Body of pancreas (tissue), 4 donors: Measurements from ENCODE around the gene CD300E. TPM values are rescaled to one million over a fixed set of nuclear protein-coding genes. Genes with fewer than 3 reads are reported as not detected.

Experiments
- ATAC-seq: fragments of 150-250 bp; one replicate; pipeline ENCODE4 v1.9.1; 2016
- DNase-seq, 4 donors: peaks; one replicate each; pipeline ENCODE4 v3.0.0-alpha.2; 2019
- H3K27ac ChIP-seq, 4 donors: fragments of 200-600 bp; sonication (generic); 1 replicate in 3 of 4; 2 replicates in 1 of 4; pipeline versions ENCODE4 v1.5.1 to v1.6.1; 2016 to 2019; ENCODE audit warnings: mild to moderate bottlenecking in 1 of 4, mixed read lengths in 1 of 4, moderate library complexity in 1 of 4
- H3K27me3 ChIP-seq, 2 donors: fragments of 200-600 bp; sonication (generic); one replicate each; pipeline ENCODE4 v1.6.0; 2016; ENCODE audit warnings: mild to moderate bottlenecking in 1 of 2
- H3K36me3 ChIP-seq, 2 donors: fragments of 200-600 bp; sonication (generic); replicated peaks in 1 of 2; 2 replicates each; pipeline ENCODE4 v1.5.1; 2016; ENCODE audit warnings: low read depth in 2 of 2; ENCODE audit not compliant: insufficient read depth in 1 of 2
- H3K4me1 ChIP-seq: fragments of 200-600 bp; sonication (generic); one replicate; pipeline ENCODE4 v1.6.0; 2016
- H3K4me3 ChIP-seq, 2 donors: fragments of 200-600 bp; sonication (generic); 1 replicate in 1 of 2; 2 replicates in 1 of 2; pipeline ENCODE4 v1.5.1; 2016 to 2019
- H3K9me3 ChIP-seq, 3 donors: fragments of 200-600 bp; sonication (generic); 1 replicate in 2 of 3; 2 replicates in 1 of 3; pipeline ENCODE4 v1.5.1; 2016
- POLR2A ChIP-seq, 3 donors: fragments of 450-650 bp; IDR thresholded peaks; one replicate each; pipeline ENCODE4 v1.6.1; 2016; ENCODE audit warnings: antibody characterized with exemption in 3 of 3, mild to moderate bottlenecking in 2 of 3
- WGBS, 2 donors: methylation state at CpG; one replicate each; pipeline ENCODE4 v1.1.5; 2017; 5-methylcytosine and 5-hydroxymethylcytosine counted together
- intact Hi-C: fragments of 100-400 bp; cut with DNase I; formaldehyde crosslinking; loops from one replicate; pipeline ENCODE4 v1.15.1; 2023
- total RNA-seq, 2 donors: library from RNA; depleted of rRNA; stranded (reverse); fragments of >200 nt; gene quantifications; one replicate each; pipeline ENCODE4 v1.1.0, GENCODE V29; 2016
- TF ChIP-seq, protein P1 (sequence below), 7 experiments: fragments of 450-650 bp in 4 of 7; fragments of 200-600 bp in 3 of 7; sonication (generic) in 3 of 7; IDR thresholded peaks; one replicate each; pipeline ENCODE4 v1.5.1; 2016 to 2019; ENCODE audit warnings: antibody characterized with exemption in 7 of 7

Gene CD300E
- total RNA-seq, 2 donors from 2014 or later, result not detected

DNA sequence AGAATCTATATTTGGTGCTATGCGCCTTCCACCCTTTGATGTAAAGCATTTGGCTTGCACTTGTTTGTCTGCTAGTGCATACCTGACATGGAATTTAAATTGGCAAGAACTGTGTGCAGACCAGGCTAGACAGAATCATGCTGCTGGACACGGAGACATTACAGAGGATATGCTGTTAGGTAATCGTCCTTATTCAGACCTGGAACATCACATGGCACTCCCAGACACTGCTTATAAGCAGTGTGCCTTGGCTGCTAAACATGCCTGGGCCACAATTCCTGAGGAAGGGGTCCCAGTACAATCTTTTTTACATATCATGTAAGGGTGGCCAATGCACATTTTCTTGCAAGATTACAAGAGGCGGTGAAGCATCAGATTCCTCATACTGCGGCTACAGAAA is 37.8 kb downstream of the CD300E start:
- Histone ChIP-seq H3K27me3 (no peaks in the 10 kb centered on the region), H3K36me3 (no peaks in the 10 kb centered on the region), H3K27ac (no peak overlapping the region), H3K9me3 (no peaks in the 10 kb centered on the region), H3K4me3 (no peak overlapping the region), H3K4me1 (no peaks in the 10 kb centered on the region)
- intact Hi-C loops, result no loop called here
- 69% methylated on average over 5 of the region's 5 CpGs for WGBS, 2 donors
- ATAC-seq, result no peak
- no peak for DNase-seq
- TF ChIP-seq, protein P1, sequence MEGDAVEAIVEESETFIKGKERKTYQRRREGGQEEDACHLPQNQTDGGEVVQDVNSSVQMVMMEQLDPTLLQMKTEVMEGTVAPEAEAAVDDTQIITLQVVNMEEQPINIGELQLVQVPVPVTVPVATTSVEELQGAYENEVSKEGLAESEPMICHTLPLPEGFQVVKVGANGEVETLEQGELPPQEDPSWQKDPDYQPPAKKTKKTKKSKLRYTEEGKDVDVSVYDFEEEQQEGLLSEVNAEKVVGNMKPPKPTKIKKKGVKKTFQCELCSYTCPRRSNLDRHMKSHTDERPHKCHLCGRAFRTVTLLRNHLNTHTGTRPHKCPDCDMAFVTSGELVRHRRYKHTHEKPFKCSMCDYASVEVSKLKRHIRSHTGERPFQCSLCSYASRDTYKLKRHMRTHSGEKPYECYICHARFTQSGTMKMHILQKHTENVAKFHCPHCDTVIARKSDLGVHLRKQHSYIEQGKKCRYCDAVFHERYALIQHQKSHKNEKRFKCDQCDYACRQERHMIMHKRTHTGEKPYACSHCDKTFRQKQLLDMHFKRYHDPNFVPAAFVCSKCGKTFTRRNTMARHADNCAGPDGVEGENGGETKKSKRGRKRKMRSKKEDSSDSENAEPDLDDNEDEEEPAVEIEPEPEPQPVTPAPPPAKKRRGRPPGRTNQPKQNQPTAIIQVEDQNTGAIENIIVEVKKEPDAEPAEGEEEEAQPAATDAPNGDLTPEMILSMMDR (IDR thresholded peaks at IDR 0.05), result no peak
- TF ChIP-seq POLR2A (IDR thresholded peaks at IDR 0.05), result no peak

DNA sequence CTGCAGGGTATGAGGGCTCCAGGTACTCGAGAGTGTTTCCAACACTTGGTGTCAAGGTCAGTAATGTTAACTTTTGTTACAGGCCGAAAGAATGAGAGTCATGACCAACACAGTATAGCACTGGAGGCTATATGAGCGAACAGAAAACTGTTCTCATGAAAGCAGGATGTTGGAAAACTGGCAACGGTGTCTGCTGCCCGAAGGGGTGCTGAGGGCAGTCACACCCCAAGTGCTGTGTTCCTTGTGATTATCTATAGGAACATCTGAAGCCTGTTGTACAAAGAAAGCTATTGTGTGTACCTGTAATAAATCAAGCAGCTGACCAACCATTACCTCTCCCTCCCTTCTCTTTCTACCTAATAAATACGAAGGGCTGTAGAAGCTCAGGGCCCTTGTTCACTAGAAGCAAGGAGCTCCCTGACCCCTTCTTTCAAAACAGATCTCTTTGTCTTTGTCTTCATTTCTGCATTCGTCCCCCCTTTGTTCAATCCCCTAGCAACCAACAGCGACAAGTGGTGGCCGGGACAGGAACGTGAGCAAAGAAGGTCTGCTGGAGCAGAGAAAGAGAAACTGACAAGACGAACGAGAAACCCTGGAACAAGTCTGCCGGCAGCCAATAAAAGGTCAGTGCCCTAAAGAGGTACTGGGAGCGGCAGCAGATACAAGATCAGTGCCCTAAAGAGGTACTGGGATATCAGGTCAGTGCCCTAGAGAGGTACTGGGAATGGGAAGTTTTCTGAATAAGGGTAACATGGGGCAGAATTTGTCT is 39.1 kb downstream of the CD300E start:
- no peaks in the 10 kb centered on the region for H3K36me3 ChIP-seq
- no peak overlapping the region for H3K4me3 ChIP-seq
- WGBS, 2 donors, result 61 to 70% methylated on average over 14 of the region's 14 CpGs
- H3K4me1 ChIP-seq, result no peaks in the 10 kb centered on the region
- no peak for TF ChIP-seq POLR2A (IDR thresholded peaks at IDR 0.05)
- TF ChIP-seq, protein P1 (IDR thresholded peaks at IDR 0.05), result no peak
- DNase-seq (no peak), ATAC-seq (no peak)
- no peaks in the 10 kb centered on the region for H3K9me3 ChIP-seq
- intact Hi-C loops, result no loop called here
- H3K27me3 ChIP-seq, result no peaks in the 10 kb centered on the region
- no peak overlapping the region for H3K27ac ChIP-seq

DNA sequence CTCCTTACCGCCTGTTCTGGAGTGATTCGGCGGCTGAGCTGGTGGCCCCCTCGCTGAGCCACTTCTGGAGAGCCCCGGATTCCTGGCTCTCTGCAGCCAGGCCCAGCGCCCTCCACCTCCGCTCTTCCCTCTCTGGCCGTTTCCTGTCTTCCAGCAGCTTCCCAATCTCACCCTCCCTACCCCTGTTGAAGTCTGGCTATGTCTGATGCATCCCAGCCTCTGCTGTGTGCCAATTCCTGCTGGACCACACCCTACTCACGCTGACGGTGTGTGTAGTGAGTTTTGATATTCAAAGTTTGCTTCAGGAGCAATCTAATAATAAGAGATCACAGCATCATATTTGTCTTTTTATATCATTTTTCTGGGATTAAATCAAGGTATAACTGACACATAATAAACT is 40.9 kb downstream of the CD300E start:
- intact Hi-C loops, result no loop called here
- ATAC-seq, result no peak
- no peak for TF ChIP-seq POLR2A (IDR thresholded peaks at IDR 0.05)
- TF ChIP-seq, protein P1 (IDR thresholded peaks at IDR 0.05), result no peak
- 69 to 72% methylated on average over 10 of the region's 10 CpGs for WGBS, 2 donors
- no peak overlapping the region for H3K27ac ChIP-seq
- no peaks in the 10 kb centered on the region for H3K36me3 ChIP-seq
- DNase-seq, result no peak
- no peaks in the 10 kb centered on the region for H3K27me3 ChIP-seq
- H3K9me3 ChIP-seq, result no peaks in the 10 kb centered on the region
- H3K4me3 ChIP-seq, result no peak overlapping the region
- no peaks in the 10 kb centered on the region for H3K4me1 ChIP-seq

GRCh38 chr17:74579900-74580299 is 43.6 kb downstream of the CD300E start:
- ATAC-seq, result no peak
- TF ChIP-seq, protein P1 (IDR thresholded peaks at IDR 0.05), result no peak
- TF ChIP-seq POLR2A (IDR thresholded peaks at IDR 0.05), result no peak
- no peaks in the 10 kb centered on the region for H3K27me3 ChIP-seq
- H3K9me3 ChIP-seq, result no peaks in the 10 kb centered on the region
- H3K4me1 ChIP-seq, result no peaks in the 10 kb centered on the region
- no peak overlapping the region for H3K4me3 ChIP-seq
- WGBS, 2 donors, result 43 to 64% methylated on average over 7 of the region's 7 CpGs
- H3K36me3 ChIP-seq, result no peaks in the 10 kb centered on the region
- H3K27ac ChIP-seq, result no peak overlapping the region
- intact Hi-C loops, result no loop called here
- no peak for DNase-seq

DNA sequence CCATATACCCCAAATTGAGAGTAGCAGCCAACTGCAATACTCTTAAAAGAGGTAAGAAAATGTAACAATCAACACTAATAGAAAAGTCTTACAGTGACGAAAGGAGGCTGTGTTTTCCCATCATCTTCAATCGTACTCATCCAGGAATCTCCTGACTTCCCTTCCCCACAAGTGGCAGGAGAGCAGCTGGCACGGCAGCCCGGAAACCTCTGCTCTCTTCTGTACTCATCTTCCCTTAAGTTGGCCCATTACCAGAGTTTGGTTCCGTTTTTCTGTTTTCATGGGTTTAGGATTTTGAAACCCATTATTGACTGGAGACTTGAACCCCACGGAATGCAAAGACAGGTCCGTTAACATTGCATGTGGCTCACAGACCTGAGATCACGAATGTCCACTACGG is 44.6 kb downstream of the CD300E start:
- TF ChIP-seq, protein P1 (IDR thresholded peaks at IDR 0.05), result no peak
- no peak for TF ChIP-seq POLR2A (IDR thresholded peaks at IDR 0.05)
- no peaks in the 10 kb centered on the region for H3K9me3 ChIP-seq
- WGBS, 2 donors, result 59 to 69% methylated on average over 9 of the region's 9 CpGs
- intact Hi-C loops, result no loop called here
- no peak for DNase-seq
- H3K4me1 ChIP-seq, result no peaks in the 10 kb centered on the region
- ATAC-seq, result no peak
- H3K4me3 ChIP-seq, result no peak overlapping the region
- H3K27me3 ChIP-seq, result no peaks in the 10 kb centered on the region
- no peak overlapping the region for H3K27ac ChIP-seq
- no peaks in the 10 kb centered on the region for H3K36me3 ChIP-seq
